ENCODE data around the gene IVL.

IVL gene

GRCh38 chr1:152904688-152905440, 3.5 kb upstream of the IVL start:
- Histone ChIP-seq H3K9ac (ENCODE audit: low read length) (no peak overlapping the region), H3K79me2 (ENCODE audit: insufficient read depth, low read length) (no peaks in the 10 kb centered on the region), H2AFZ (ENCODE audit: low read depth, low read length, severe bottlenecking) (no peak overlapping the region), H3K36me3 (ENCODE audit: low read length) (no peaks in the 10 kb centered on the region), H3K27me3 (ENCODE audit: low read length) (no peaks in the 10 kb centered on the region), H3K4me3 (ENCODE audit: insufficient read depth, low read length, poor library complexity, severe bottlenecking) (no peak overlapping the region), H3K27ac (ENCODE audit: low read depth, low read length) (no peak overlapping the region), H3K9me3 (ENCODE audit: insufficient read depth, low read length) (no peaks in the 10 kb centered on the region), H3F3A (ENCODE audit: insufficient read depth) (no peaks in the 10 kb centered on the region), H3K9me2 (replicated peaks; ENCODE audit: insufficient read depth, low read length) (no peaks in the 10 kb centered on the region), H3K4me2 (ENCODE audit: low read depth, low read length, poor library complexity, severe bottlenecking) (no peak overlapping the region), H4K20me1 (ENCODE audit: low read depth, low read length) (no peaks in the 10 kb centered on the region)
- TF ChIP-seq CTCF (IDR thresholded peaks at IDR 0.05; ENCODE audit: insufficient read depth, low read length, poor library complexity, severe bottlenecking) (no peak), EZH2phosphoT487 (conservative IDR thresholded peaks at IDR 0.05; ENCODE audit: low read length) (no peak)

- Histone ChIP-seq H3K4me3 (ENCODE audit: insufficient read depth, low read length, poor library complexity, severe bottlenecking) (no peak overlapping the region), H4K20me1 (ENCODE audit: low read depth, low read length) (no peaks in the 10 kb centered on the region), H3K9me3 (ENCODE audit: insufficient read depth, low read length) (no peaks in the 10 kb centered on the region), H3K36me3 (ENCODE audit: low read length) (no peaks in the 10 kb centered on the region), H3K4me2 (ENCODE audit: low read depth, low read length, poor library complexity, severe bottlenecking) (no peak overlapping the region), H3K9me2 (replicated peaks; ENCODE audit: insufficient read depth, low read length) (no peaks in the 10 kb centered on the region), H3K27me3 (ENCODE audit: low read length) (no peaks in the 10 kb centered on the region), H3K27ac (ENCODE audit: low read depth, low read length) (no peak overlapping the region), H2AFZ (ENCODE audit: low read depth, low read length, severe bottlenecking) (no peak overlapping the region), H3K79me2 (ENCODE audit: insufficient read depth, low read length) (no peaks in the 10 kb centered on the region), H3K9ac (ENCODE audit: low read length) (no peak overlapping the region), H3F3A (ENCODE audit: insufficient read depth) (no peaks in the 10 kb centered on the region)
- TF ChIP-seq EZH2phosphoT487 (conservative IDR thresholded peaks at IDR 0.05; ENCODE audit: low read length): no peak
- no peak for TF ChIP-seq CTCF (IDR thresholded peaks at IDR 0.05; ENCODE audit: insufficient read depth, low read length, poor library complexity, severe bottlenecking)
These were observed 2.3 kb upstream of the IVL start for GRCh38 chr1:152906023-152906565.

GRCh38 chr1:152909206-152909605, 860 bp downstream of the IVL start:
- Histone ChIP-seq H3K79me2 (ENCODE audit: insufficient read depth, low read length) (no peaks in the 10 kb centered on the region), H3K4me2 (ENCODE audit: low read depth, low read length, poor library complexity, severe bottlenecking) (no peak overlapping the region), H3K9me2 (replicated peaks; ENCODE audit: insufficient read depth, low read length) (no peaks in the 10 kb centered on the region), H3K9ac (ENCODE audit: low read length) (no peak overlapping the region), H2AFZ (ENCODE audit: low read depth, low read length, severe bottlenecking) (no peak overlapping the region), H3K27me3 (ENCODE audit: low read length) (no peaks in the 10 kb centered on the region), H3K9me3 (ENCODE audit: insufficient read depth, low read length) (no peaks in the 10 kb centered on the region), H3K27ac (ENCODE audit: low read depth, low read length) (no peak overlapping the region), H3F3A (ENCODE audit: insufficient read depth) (no peaks in the 10 kb centered on the region), H4K20me1 (ENCODE audit: low read depth, low read length) (no peaks in the 10 kb centered on the region), H3K4me3 (ENCODE audit: insufficient read depth, low read length, poor library complexity, severe bottlenecking) (no peak overlapping the region), H3K36me3 (ENCODE audit: low read length) (no peaks in the 10 kb centered on the region)
- no peak for TF ChIP-seq EZH2phosphoT487 (conservative IDR thresholded peaks at IDR 0.05; ENCODE audit: low read length)
- TF ChIP-seq CTCF (IDR thresholded peaks at IDR 0.05; ENCODE audit: insufficient read depth, low read length, poor library complexity, severe bottlenecking): no peak

Data from SU-DHL-6 (cell line).